K562 (cell line): ENCODE data around the gene BRME1. TPM values are rescaled to one million over a fixed set of nuclear protein-coding genes. Genes with fewer than 3 reads are reported as not detected.
A peak's percentile ranks its signal among the peaks of the same experiment; 100 is the strongest.

Experiments
- ARNT ChIP-seq, 2 experiments: fragments of 450-650 bp; IDR thresholded peaks; 2 replicates each; pipeline ENCODE4 v1.6.1; 2016; ENCODE audit warnings: mild to moderate bottlenecking in 1 of 2
- ATF7 ChIP-seq: fragments of 450-650 bp; IDR thresholded peaks from 2 replicates; pipeline ENCODE4 v1.7.1; 2014; ENCODE audit warnings: mild to moderate bottlenecking, moderate library complexity
- CCNT2 ChIP-seq: IDR thresholded peaks from 2 replicates; pipeline ENCODE4 v1.6.1; 2011; ENCODE audit warnings: borderline replicate concordance, low read depth, mild to moderate bottlenecking, moderate library complexity, mixed read lengths, low read length; ENCODE audit not compliant: insufficient read length; ENCODE audit errors: extremely low read depth
- CREB3L1 ChIP-seq: fragments of 450-650 bp; IDR thresholded peaks from 2 replicates; pipeline ENCODE4 v1.6.1; 2014; ENCODE audit warnings: low read depth, mild to moderate bottlenecking, moderate library complexity, borderline replicate concordance
- FIP1L1 ChIP-seq: fragments of 200-400 bp; formaldehyde crosslinking; IDR thresholded peaks from 2 replicates; pipeline ENCODE4 v1.6.1; 2018; ENCODE audit warnings: mild to moderate bottlenecking, low read depth, low read length; ENCODE audit not compliant: poor library complexity, severe bottlenecking
- MYC ChIP-seq, 2 experiments: fragments of 250-450 bp in 1 of 2; sonication (Bioruptor Pico) in 1 of 2; IDR thresholded peaks; 2 replicates each; pipeline versions ENCODE4 v1.5.1 to v1.6.1; 2012 to 2021; ENCODE audit warnings: low read depth in 2 of 2, borderline replicate concordance in 1 of 2, improper control_type of control experiment in 1 of 2, low read length in 1 of 2, mild to moderate bottlenecking in 1 of 2, moderate library complexity in 1 of 2
- NFIC ChIP-seq: fragments of 450-650 bp; IDR thresholded peaks from 2 replicates; pipeline ENCODE4 v1.6.1; 2017; ENCODE audit warnings: mild to moderate bottlenecking, inconsistent platforms
- NONO ChIP-seq, 2 experiments: fragments of 200-400 bp in 1 of 2; fragments of 450-650 bp in 1 of 2; formaldehyde crosslinking in 1 of 2; IDR thresholded peaks; 2 replicates each; pipeline ENCODE4 v1.6.1; 2017; ENCODE audit warnings: low read depth in 2 of 2, mild to moderate bottlenecking in 2 of 2, moderate library complexity in 2 of 2, low read length in 1 of 2
- NR4A1 ChIP-seq, 2 experiments: fragments of 250-450 bp in 1 of 2; fragments of 450-650 bp in 1 of 2; sonication (Bioruptor Pico) in 1 of 2; IDR thresholded peaks; 2 replicates each; pipeline versions ENCODE4 v1.4.0 to v1.6.1; 2016 to 2020; ENCODE audit warnings: mild to moderate bottlenecking in 2 of 2, missing compliant biosample characterization in 1 of 2, missing genetic modification characterization in 1 of 2, moderate library complexity in 1 of 2
- RAD21 ChIP-seq, 2 experiments: fragments of 250-450 bp in 1 of 2; fragments of 450-650 bp in 1 of 2; sonication (Bioruptor Pico) in 1 of 2; formaldehyde crosslinking in 1 of 2; IDR thresholded peaks in 1 of 2; conservative IDR thresholded peaks in 1 of 2; 2 replicates each; pipeline versions ENCODE4 v1.4.0 to v1.8.0; 2020 to 2022; ENCODE audit warnings: mild to moderate bottlenecking in 2 of 2, moderate library complexity in 1 of 2
- SMAD1 ChIP-seq: fragments of 150-350 bp; IDR thresholded peaks from 2 replicates; pipeline ENCODE4 v1.6.1; 2014; ENCODE audit warnings: low read length, low read depth; ENCODE audit not compliant: partially characterized antibody
- SMARCC2 ChIP-seq: fragments of 450-650 bp; IDR thresholded peaks from 2 replicates; pipeline ENCODE4 v1.6.1; 2017; ENCODE audit warnings: antibody characterized with exemption, moderate library complexity, mild to moderate bottlenecking, low read depth
- SOX6 ChIP-seq: fragments of 450-650 bp; IDR thresholded peaks from 2 replicates; pipeline ENCODE4 v1.6.1; 2014; ENCODE audit warnings: mild to moderate bottlenecking
- ZBTB5 ChIP-seq: fragments of 450-650 bp; IDR thresholded peaks from 2 replicates; pipeline ENCODE4 v1.6.1; 2017; ENCODE audit warnings: antibody characterized with exemption
- ZNF561 ChIP-seq: fragments of 450-650 bp; formaldehyde crosslinking; conservative IDR thresholded peaks from 2 replicates; pipeline ENCODE4 v1.4.0; 2020; ENCODE audit warnings: mild to moderate bottlenecking, moderate library complexity
- ZNF655 ChIP-seq: fragments of 250-450 bp; sonication (Bioruptor Pico); IDR thresholded peaks from 2 replicates; pipeline ENCODE4 v1.5.0; 2021
- polyA plus RNA-seq, 8 experiments: library from polyadenylated mRNA; depleted of rRNA in 4 of 8; stranded (reverse) in 5 of 8; unstranded in 3 of 8; fragments of >200 nt; fragmentation: Nextera tagmentation in 2 of 8; fragmentation: Illumina TruSeq in 1 of 8; extraction: Ambion mirVana in 2 of 8; extraction: Trizol in 1 of 8; gene quantifications; 2 replicates each; pipeline versions ENCODE4 v1.2.1 to v1.2.3, GENCODE V29; 2011 to 2014; ENCODE audit warnings: inconsistent platforms in 1 of 8, missing spikeins in 1 of 8
- total RNA-seq, 7 experiments: library from RNA; depleted of rRNA in 6 of 7; stranded (reverse); fragments of >200 nt in 6 of 7; fragmentation: Illumina TruSeq in 2 of 7; extraction: Trizol in 2 of 7; gene quantifications; 2 replicates each; pipeline versions ENCODE4 v1.2.1 to v1.2.3, GENCODE V29; 2011 to 2021; ENCODE audit warnings: low replicate concordance in 1 of 7
- TF ChIP-seq, protein P1 (sequence below): fragments of 450-650 bp; IDR thresholded peaks from one replicate; pipeline ENCODE4 v1.6.1; 2018; ENCODE audit warnings: mild to moderate bottlenecking, moderate library complexity; ENCODE audit not compliant: partially characterized antibody

BRME1 gene
- total and polyA plus RNA-seq, 9 of the 15 experiments (the other 6 are each of a cell fraction or from before 2014, with no cell fraction given): 0.75 to 6.1 (median 3.6) TPM

DNA sequence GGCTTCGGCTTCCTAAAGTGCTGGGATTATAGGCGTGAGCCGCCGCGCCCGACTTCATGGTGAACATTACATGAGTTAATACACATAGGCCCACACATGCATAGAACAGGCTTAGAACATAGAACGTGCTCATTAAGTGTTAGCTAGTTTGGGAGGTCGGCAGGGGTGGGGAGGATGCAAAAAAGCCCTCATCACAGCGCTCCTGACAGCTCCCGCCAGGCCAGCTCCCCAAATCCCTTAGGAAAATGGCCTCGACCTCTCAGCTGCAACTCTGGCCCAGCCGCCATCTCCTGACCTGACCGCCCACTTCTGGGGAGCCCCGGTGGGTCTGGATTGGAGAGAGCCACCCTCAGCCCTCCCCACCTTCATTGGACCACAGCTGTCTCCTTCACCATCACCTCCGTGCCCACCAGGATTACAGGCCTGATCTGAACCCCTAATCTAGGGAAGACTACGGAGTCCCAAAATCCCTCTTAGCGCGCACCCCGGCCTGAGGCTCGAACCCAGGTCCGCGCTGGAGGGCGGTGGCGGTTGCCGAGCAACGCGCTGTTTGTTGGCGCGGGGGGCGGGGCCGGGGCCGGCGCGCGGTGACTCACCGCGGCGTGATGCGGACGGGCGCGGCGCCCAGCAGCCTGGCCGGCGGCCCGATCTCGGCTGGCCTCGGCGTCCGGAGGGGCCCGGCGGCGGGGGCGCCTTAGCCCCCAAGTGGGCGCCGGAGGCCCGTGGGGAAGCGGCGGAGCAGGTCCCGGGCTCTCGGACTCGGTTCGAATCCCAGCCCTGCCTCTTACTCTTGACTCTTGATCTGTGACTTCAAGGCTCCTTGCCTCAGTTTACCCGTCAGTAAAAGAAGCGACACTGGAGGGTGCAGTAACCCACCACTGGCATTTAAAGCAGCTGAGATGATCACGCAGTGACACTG lies 55.7 kb downstream of the BRME1 start (continued):
- TF ChIP-seq NONO (IDR thresholded peaks at IDR 0.05; ENCODE audit: low read depth in 2 of 2, low read length in 1 of 2): peak in 1 of 2 experiments; percentile 80; a peak in 2 of 4 replicates
- peak; percentile 41 for TF ChIP-seq NFIC
- TF ChIP-seq SMARCC2: peak; percentile 45; the same call in 1 of the 2 replicates
- TF ChIP-seq SMAD1: peak; percentile 68
- TF ChIP-seq SOX6: 0 out of 2 replicates have a peak, but pooled peaks have one; percentile 20
- 0 out of 4 replicates have a peak, but pooled peaks of 1 of the 2 experiments have one; percentile 34 for TF ChIP-seq ARNT (IDR thresholded peaks at IDR 0.05)
- no peak for TF ChIP-seq FIP1L1
- TF ChIP-seq ATF7: peak; percentile 55
- TF ChIP-seq ZBTB5: no peak
- no peak for TF ChIP-seq ZNF655
- TF ChIP-seq ZNF561 (CRISPR knock-in tag): no peak
- TF ChIP-seq CCNT2: peak; percentile 99
- TF ChIP-seq, protein P1, sequence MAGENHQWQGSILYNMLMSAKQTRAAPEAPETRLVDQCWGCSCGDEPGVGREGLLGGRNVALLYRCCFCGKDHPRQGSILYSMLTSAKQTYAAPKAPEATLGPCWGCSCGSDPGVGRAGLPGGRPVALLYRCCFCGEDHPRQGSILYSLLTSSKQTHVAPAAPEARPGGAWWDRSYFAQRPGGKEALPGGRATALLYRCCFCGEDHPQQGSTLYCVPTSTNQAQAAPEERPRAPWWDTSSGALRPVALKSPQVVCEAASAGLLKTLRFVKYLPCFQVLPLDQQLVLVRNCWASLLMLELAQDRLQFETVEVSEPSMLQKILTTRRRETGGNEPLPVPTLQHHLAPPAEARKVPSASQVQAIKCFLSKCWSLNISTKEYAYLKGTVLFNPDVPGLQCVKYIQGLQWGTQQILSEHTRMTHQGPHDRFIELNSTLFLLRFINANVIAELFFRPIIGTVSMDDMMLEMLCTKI: no peak
- TF ChIP-seq CREB3L1: 0 out of 2 replicates have a peak, but pooled peaks have one; percentile 27
- no peak for TF ChIP-seq NR4A1 (CRISPR knock-in tag; IDR thresholded peaks at IDR 0.05)
- TF ChIP-seq NR4A1 (tag; IDR thresholded peaks at IDR 0.05): peak; percentile 34; the same call in 1 of the 2 replicates
- peak; percentile 63 for TF ChIP-seq MYC (IDR thresholded peaks at IDR 0.05; ENCODE audit: low read depth, low read length)
- no peak for TF ChIP-seq MYC (CRISPR knock-in tag; IDR thresholded peaks at IDR 0.05; ENCODE audit: borderline replicate concordance, low read depth)
- peak in 1 of 2 experiments; percentile 10; a peak in 1 of 4 replicates for TF ChIP-seq RAD21 (CRISPR knock-in tag; conservative IDR thresholded peaks at IDR 0.05 in 1 of 2, IDR thresholded peaks at IDR 0.05 in 1 of 2)
